Stomach (tissue), 9 donors: ENCODE data around the gene HOXD13. TPM values are rescaled to one million over a fixed set of nuclear protein-coding genes. Genes with fewer than 3 reads are reported as not detected.

ENCODE experiments used
- DNase-seq, 2 donors: peaks; one replicate each; pipeline versions ENCODE4 v3.0.0 to v3.0.0-alpha.2; 2013 to 2019
- H3K27ac ChIP-seq, 5 donors: fragments of 200-600 bp in 4 of 5; sonication (generic) in 4 of 5; one replicate each; pipeline ENCODE4 v1.5.1; 2013 to 2019; ENCODE audit warnings: mild to moderate bottlenecking in 1 of 5, moderate library complexity in 1 of 5
- H3K27me3 ChIP-seq, 3 donors: fragments of 200-600 bp; sonication (generic); one replicate each; pipeline ENCODE4 v1.5.1; 2017 to 2019; ENCODE audit warnings: mixed run types in 1 of 3
- H3K36me3 ChIP-seq, 4 donors: fragments of 200-600 bp; sonication (generic); 1 replicate in 3 of 4; 2 replicates in 1 of 4; pipeline ENCODE4 v1.5.1; 2016 to 2019
- H3K4me1 ChIP-seq, 4 donors: fragments of 200-600 bp; sonication (generic); one replicate each; pipeline ENCODE4 v1.5.1; 2016 to 2019
- H3K4me3 ChIP-seq, 4 donors: fragments of 200-600 bp; sonication (generic) in 3 of 4; one replicate each; pipeline ENCODE4 v1.5.1; 2016 to 2019; ENCODE audit warnings: mild to moderate bottlenecking in 1 of 4
- H3K9me3 ChIP-seq, 4 donors: fragments of 200-600 bp; sonication (generic); one replicate each; pipeline ENCODE4 v1.5.1; 2016 to 2019
- EP300 ChIP-seq: sonication (generic); formaldehyde crosslinking; IDR thresholded peaks from one replicate; pipeline ENCODE4 v1.6.1; 2017; ENCODE audit warnings: antibody characterized with exemption
- POLR2A ChIP-seq, 4 donors: fragments of 450-650 bp; IDR thresholded peaks; one replicate each; pipeline ENCODE4 v1.6.1; 2016; ENCODE audit warnings: antibody characterized with exemption in 4 of 4, control low read depth in 2 of 4, mild to moderate bottlenecking in 1 of 4, moderate library complexity in 1 of 4
- POLR2AphosphoS5 ChIP-seq, 3 donors: sonication (generic); formaldehyde crosslinking; IDR thresholded peaks; one replicate each; pipeline ENCODE4 v1.6.1; 2016; ENCODE audit warnings: antibody characterized with exemption in 3 of 3
- WGBS, 5 donors: extraction: QIAGEN DNeasy Blood & Tissue Kit in 3 of 5; methylation state at CpG; one replicate each; pipeline versions ENCODE4 v1.1.5 to v1.1.7; 2013 to 2018; 5-methylcytosine and 5-hydroxymethylcytosine counted together
- intact Hi-C: fragments of 100-400 bp; cut with DNase I; formaldehyde crosslinking; loops from one replicate; pipeline ENCODE4 v1.15.1; 2023; ENCODE audit warnings: low total_unique reads
- polyA plus RNA-seq, 3 donors: library from polyadenylated mRNA; stranded (reverse); fragments of 200-250 nt; gene quantifications; one replicate each; pipeline ENCODE4 v1.2.3, GENCODE V29; 2013
- total RNA-seq, 5 donors: library from RNA; depleted of rRNA; stranded (reverse); fragments of >200 nt; gene quantifications; one replicate each; pipeline versions ENCODE4 v1.1.0 to v1.2.3, GENCODE V29; 2014 to 2016
- TF ChIP-seq, protein P1 (sequence below), 7 experiments: fragments of 450-650 bp in 4 of 7; fragments of 200-600 bp in 3 of 7; sonication (generic) in 3 of 7; IDR thresholded peaks; one replicate each; pipeline ENCODE4 v1.5.1; 2016 to 2019; ENCODE audit warnings: antibody characterized with exemption in 7 of 7, control low read depth in 2 of 7, mild to moderate bottlenecking in 1 of 7
- donor health status: healthy with polysubstance abuse.
- donor health status: Bipolar disorder and iron deficiency.
- donor health status: healthy.

Gene HOXD13
- total and polyA plus RNA-seq, 8 donors, result not detected

- Histone ChIP-seq H3K27ac (no peak overlapping the region), H3K36me3 (no peaks in the 10 kb centered on the region), H3K4me3 (no peak overlapping the region), H3K27me3 (peaks cover 72 to 100% (median 100%) of the 10 kb centered on the region in 3 donors), H3K4me1 (peaks cover 32 to 68% (median 53%) of the 10 kb centered on the region in 4 donors), H3K9me3 (peaks cover 0 to 14% (median 2%) of the 10 kb centered on the region in 4 donors)
- intact Hi-C loops, result loop anchor here (5.0 kb wide), 1 partner anchor 408 kb away; no protein-coding TSS in a partner anchor
- TF ChIP-seq, protein P1, sequence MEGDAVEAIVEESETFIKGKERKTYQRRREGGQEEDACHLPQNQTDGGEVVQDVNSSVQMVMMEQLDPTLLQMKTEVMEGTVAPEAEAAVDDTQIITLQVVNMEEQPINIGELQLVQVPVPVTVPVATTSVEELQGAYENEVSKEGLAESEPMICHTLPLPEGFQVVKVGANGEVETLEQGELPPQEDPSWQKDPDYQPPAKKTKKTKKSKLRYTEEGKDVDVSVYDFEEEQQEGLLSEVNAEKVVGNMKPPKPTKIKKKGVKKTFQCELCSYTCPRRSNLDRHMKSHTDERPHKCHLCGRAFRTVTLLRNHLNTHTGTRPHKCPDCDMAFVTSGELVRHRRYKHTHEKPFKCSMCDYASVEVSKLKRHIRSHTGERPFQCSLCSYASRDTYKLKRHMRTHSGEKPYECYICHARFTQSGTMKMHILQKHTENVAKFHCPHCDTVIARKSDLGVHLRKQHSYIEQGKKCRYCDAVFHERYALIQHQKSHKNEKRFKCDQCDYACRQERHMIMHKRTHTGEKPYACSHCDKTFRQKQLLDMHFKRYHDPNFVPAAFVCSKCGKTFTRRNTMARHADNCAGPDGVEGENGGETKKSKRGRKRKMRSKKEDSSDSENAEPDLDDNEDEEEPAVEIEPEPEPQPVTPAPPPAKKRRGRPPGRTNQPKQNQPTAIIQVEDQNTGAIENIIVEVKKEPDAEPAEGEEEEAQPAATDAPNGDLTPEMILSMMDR (IDR thresholded peaks at IDR 0.05), result no peak
- no peak for TF ChIP-seq EP300
- TF ChIP-seq POLR2AphosphoS5 (IDR thresholded peaks at IDR 0.05), result no peak
- TF ChIP-seq POLR2A (IDR thresholded peaks at IDR 0.05), result no peak
- DNase-seq, result no peak
- WGBS, 5 donors, result 10 to 18% (median 16%) methylated on average over 5 of the region's 5 CpGs
Observed at GRCh38 chr2:176095421-176095820, 2.9 kb downstream of the HOXD13 start.

GRCh38 chr2:176096243-176096985 lies 3.9 kb downstream of the HOXD13 start:
- H3K27me3 ChIP-seq, result peaks cover 73 to 100% (median 100%) of the 10 kb centered on the region in 3 donors
- H3K4me1 ChIP-seq, result peaks cover 32 to 72% (median 53%) of the 10 kb centered on the region in 4 donors
- TF ChIP-seq EP300, result no peak
- TF ChIP-seq, protein P1 (IDR thresholded peaks at IDR 0.05), result no peak
- no peak for TF ChIP-seq POLR2AphosphoS5 (IDR thresholded peaks at IDR 0.05)
- TF ChIP-seq POLR2A (IDR thresholded peaks at IDR 0.05), result no peak
- no peaks in the 10 kb centered on the region for H3K36me3 ChIP-seq
- H3K4me3 ChIP-seq, result peak overlapping the region; percentile 38 to 59 (median 46)
- no peak for DNase-seq
- no peak overlapping the region for H3K27ac ChIP-seq
- intact Hi-C loops, result loop anchor here (5.0 kb wide), 1 partner anchor 409 kb away; no protein-coding TSS in a partner anchor
- H3K9me3 ChIP-seq, result peaks cover 0 to 14% (median 2%) of the 10 kb centered on the region in 4 donors
- WGBS, 5 donors, result 7 to 11% (median 10%) methylated on average over 16 of the region's 16 CpGs

DNA sequence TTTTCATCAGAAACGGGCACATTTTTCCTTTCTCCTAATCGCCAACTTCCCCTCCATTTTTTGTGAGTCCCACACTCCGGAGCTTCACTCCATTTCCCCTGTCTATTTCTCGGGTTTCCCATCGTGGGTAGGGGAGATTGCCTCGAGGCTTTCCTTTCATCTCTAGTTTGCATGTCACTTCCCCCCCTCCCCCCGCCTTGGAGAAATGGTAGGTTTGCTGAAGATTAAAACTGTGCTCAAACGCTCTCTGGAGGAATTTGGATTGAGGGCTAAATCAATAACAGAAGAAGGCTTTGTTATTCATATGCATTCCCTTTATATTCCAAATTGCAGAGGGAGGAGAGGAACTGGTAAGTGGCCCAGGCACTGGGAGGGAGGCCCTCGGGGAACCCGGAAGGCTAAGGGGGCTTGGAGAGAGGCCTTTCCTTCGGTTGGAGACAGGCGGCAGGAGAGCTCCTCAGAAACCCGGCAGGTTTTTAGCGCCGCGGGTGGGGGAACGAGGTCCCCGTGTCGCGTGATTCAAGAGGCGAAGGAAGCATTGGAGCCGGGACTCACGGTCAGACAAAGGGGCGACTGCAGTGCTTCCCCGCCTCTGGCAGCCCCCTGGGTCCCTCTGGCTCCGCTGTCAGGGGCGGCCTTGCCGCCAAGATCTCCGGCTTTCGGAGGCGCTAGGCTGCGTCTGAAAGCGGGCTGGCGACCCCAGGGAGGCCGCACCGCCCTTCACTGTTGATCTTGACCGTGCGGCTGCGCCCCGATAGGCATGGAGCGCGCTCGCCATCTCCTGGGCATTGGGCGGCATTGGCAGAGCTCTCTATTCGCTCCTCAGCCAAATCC lies 4.7 kb downstream of the HOXD13 start:
- intact Hi-C loops, result loop anchor here (5.0 kb wide), 1 partner anchor 410 kb away; no protein-coding TSS in a partner anchor
- peaks cover 69 to 100% (median 100%) of the 10 kb centered on the region in 3 donors for H3K27me3 ChIP-seq
- 1 to 4% (median 2%) methylated on average over 27 to 45 of the region's 45 CpGs for WGBS, 5 donors
- peaks cover 32 to 65% (median 46%) of the 10 kb centered on the region in 4 donors for H3K4me1 ChIP-seq
- H3K4me3 ChIP-seq, result peak overlapping the region; percentile 38 to 59 (median 46)
- no peak overlapping the region for H3K27ac ChIP-seq
- peaks cover 0 to 14% (median 2%) of the 10 kb centered on the region in 4 donors for H3K9me3 ChIP-seq
- TF ChIP-seq, protein P1 (IDR thresholded peaks at IDR 0.05), result peak in 5 of 7 experiments; percentile 52 to 81 (median 78)
- TF ChIP-seq POLR2AphosphoS5 (IDR thresholded peaks at IDR 0.05) (peak in 1 of 3 donors; percentile 13), EP300 (no peak)
- no peaks in the 10 kb centered on the region for H3K36me3 ChIP-seq
- DNase-seq, result peak; percentile 76 to 86

DNA sequence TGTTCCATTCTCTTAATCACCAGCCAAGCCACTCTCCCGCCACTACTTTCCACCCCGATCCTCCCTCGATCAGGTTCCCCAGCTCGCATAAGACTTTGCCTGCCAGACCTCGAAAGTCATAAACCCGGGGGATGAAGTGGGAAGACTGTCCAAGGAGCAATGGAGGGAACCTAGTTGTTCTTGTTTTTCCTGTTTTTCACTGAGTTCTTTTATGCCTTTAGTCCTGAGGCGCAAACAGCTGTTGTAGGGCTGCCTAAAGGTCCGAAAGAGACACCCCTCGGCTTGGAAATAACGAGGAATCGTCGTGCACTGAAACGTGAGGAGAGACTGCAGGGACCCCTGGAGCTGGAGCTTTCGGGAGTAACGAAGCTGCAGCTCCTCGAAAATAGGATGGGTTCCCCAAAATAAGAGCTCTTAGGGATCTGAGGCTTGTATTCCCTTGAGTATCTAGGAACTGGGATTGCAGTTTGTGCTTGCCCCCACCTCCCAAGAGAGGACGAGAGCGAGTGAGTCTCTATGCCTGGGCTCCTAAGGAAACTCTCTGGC lies 5.4 kb downstream of the HOXD13 start:
- Histone ChIP-seq H3K27ac (no peak overlapping the region), H3K36me3 (no peaks in the 10 kb centered on the region), H3K4me3 (peak overlapping the region in 2 of 4 donors; percentile 48 to 59), H3K4me1 (peaks cover 27 to 59% (median 40%) of the 10 kb centered on the region in 4 donors), H3K27me3 (peaks cover 67 to 100% (median 100%) of the 10 kb centered on the region in 3 donors), H3K9me3 (peaks cover 0 to 8% (median 2%) of the 10 kb centered on the region in 4 donors)
- TF ChIP-seq POLR2AphosphoS5 (IDR thresholded peaks at IDR 0.05) (no peak), POLR2A (IDR thresholded peaks at IDR 0.05) (no peak), EP300 (no peak)
- TF ChIP-seq, protein P1 (IDR thresholded peaks at IDR 0.05), result no peak
- DNase-seq, result no peak
- intact Hi-C loops, result loop anchor here (5.0 kb wide), 1 partner anchor 411 kb away; no protein-coding TSS in a partner anchor
- 2 to 6% (median 3%) methylated on average over 16 to 18 of the region's 18 CpGs for WGBS, 5 donors
